MM.1S (cell line): ENCODE data around the gene PDZRN3.

Experiments
- EZH2 ChIP-seq: fragments of 300-600 bp; sonication (generic); optimal IDR thresholded peaks from 2 replicates; pipeline ENCODE3; 2017; ENCODE audit warnings: low read depth, mild to moderate bottlenecking, antibody characterized with exemption, low read length, mixed read lengths
- EZH2phosphoT487 ChIP-seq: fragments of 300-600 bp; sonication (generic); IDR thresholded peaks from 2 replicates; pipeline ENCODE4 v1.6.1; 2018; ENCODE audit warnings: antibody characterized with exemption, low read length
- TF ChIP-seq, protein P1 (sequence below): fragments of 300-600 bp; sonication (generic); IDR thresholded peaks from 2 replicates; pipeline ENCODE4 v1.5.1; 2016; ENCODE audit warnings: antibody characterized with exemption, low read length, mixed read lengths

DNA sequence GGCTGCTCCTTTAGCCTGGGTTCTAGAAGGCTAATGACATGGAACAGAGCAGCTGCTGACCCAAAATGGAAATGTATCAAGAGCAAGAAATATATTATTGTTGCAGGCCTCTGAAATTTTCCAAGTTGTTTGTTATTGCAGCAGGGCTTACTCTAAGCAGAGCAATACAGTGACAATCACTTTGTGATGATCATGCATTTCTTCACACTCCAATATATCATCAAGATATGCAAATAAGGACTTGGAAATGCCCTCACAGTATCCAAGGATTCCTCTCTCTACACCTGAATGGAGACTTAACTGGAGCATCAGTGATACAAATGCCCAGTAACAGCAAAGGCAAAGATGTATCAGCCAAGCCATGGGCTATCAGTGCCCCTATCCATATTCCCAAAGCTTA is 89.6 kb downstream of the PDZRN3 start:
- TF ChIP-seq, protein P1, sequence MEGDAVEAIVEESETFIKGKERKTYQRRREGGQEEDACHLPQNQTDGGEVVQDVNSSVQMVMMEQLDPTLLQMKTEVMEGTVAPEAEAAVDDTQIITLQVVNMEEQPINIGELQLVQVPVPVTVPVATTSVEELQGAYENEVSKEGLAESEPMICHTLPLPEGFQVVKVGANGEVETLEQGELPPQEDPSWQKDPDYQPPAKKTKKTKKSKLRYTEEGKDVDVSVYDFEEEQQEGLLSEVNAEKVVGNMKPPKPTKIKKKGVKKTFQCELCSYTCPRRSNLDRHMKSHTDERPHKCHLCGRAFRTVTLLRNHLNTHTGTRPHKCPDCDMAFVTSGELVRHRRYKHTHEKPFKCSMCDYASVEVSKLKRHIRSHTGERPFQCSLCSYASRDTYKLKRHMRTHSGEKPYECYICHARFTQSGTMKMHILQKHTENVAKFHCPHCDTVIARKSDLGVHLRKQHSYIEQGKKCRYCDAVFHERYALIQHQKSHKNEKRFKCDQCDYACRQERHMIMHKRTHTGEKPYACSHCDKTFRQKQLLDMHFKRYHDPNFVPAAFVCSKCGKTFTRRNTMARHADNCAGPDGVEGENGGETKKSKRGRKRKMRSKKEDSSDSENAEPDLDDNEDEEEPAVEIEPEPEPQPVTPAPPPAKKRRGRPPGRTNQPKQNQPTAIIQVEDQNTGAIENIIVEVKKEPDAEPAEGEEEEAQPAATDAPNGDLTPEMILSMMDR: no peak
- TF ChIP-seq EZH2 (no peak), EZH2phosphoT487 (no peak)
